ENCODE results near the gene ZNF565.
"Not testable (repeated sequence)": the region's sequence is repeated elsewhere in the genome, so short reads cannot be mapped to it uniquely, and the experiment has no call there.

Gene ZNF565

GRCh38 chr19:36139473-36140303 lies 74.8 kb downstream of the ZNF565 start, which contains the start of gene CAPNS1:
CAPNS1 (plus strand) TSS chr19:36140066; CDS start chr19:36141012, 946 bp downstream.
- H3K9me3 ChIP-seq (ENCODE audit: insufficient read depth, low read depth, low read length), result no peaks in the 10 kb centered on the region
- H3K4me1 ChIP-seq (ENCODE audit: insufficient read depth, low read length, poor library complexity, severe bottlenecking), result peaks cover 9% of the 10 kb centered on the region
- H3K9ac ChIP-seq (ENCODE audit: low read depth, low read length, poor library complexity, severe bottlenecking), result peak within 1 kb of the TSS; percentile 84
- H3K9me2 ChIP-seq (replicated peaks; ENCODE audit: low read depth, low read length), result no peaks in the 10 kb centered on the region
- H3K79me2 ChIP-seq (ENCODE audit: insufficient read depth, low read length), result peaks cover 20% of the 10 kb centered on the region; the same call in 1 of the 2 replicates
- H3F3A ChIP-seq (ENCODE audit: low read depth), result no peaks in the 10 kb centered on the region
- peak within 1 kb of the TSS; percentile 96 for H2AFZ ChIP-seq (ENCODE audit: low read length)
- H4K20me1 ChIP-seq (ENCODE audit: insufficient read depth, low read length, poor library complexity, severe bottlenecking), result peaks cover 22% of the 10 kb centered on the region
- peak within 1 kb of the TSS; percentile 80 for H3K4me3 ChIP-seq (ENCODE audit: low read length, poor library complexity, severe bottlenecking)
- H3K27me3 ChIP-seq (ENCODE audit: insufficient read depth, low read length, poor library complexity, severe bottlenecking), result no peaks in the 10 kb centered on the region
- peak within 1 kb of the TSS; percentile 59 for H3K4me2 ChIP-seq (ENCODE audit: low read depth, low read length, poor library complexity, severe bottlenecking)
- peaks cover 13% of the 10 kb centered on the region for H3K36me3 ChIP-seq (ENCODE audit: insufficient read depth, low read length)
- peak; percentile 38; the same call in 1 of the 2 replicates for TF ChIP-seq CTCF (conservative IDR thresholded peaks at IDR 0.05; ENCODE audit: low read length)
- TF ChIP-seq EZH2phosphoT487 (IDR thresholded peaks at IDR 0.05; ENCODE audit: borderline replicate concordance), result no peak

- peak overlapping the region; percentile 96 for H2AFZ ChIP-seq (ENCODE audit: low read length)
- H3K4me1 ChIP-seq (ENCODE audit: insufficient read depth, low read length, poor library complexity, severe bottlenecking), result peaks cover 9% of the 10 kb centered on the region
- TF ChIP-seq CTCF (conservative IDR thresholded peaks at IDR 0.05; ENCODE audit: low read length) (no peak), EZH2phosphoT487 (IDR thresholded peaks at IDR 0.05; ENCODE audit: borderline replicate concordance) (no peak)
Measured at GRCh38 chr19:36139120-36139472, 75.4 kb downstream of the ZNF565 start.

GRCh38 chr19:36136964-36137686 lies 77.3 kb downstream of the ZNF565 start:
- Histone ChIP-seq H4K20me1 (ENCODE audit: insufficient read depth, low read length, poor library complexity, severe bottlenecking) (peaks cover 10% of the 10 kb centered on the region), H3K4me3 (ENCODE audit: low read length, poor library complexity, severe bottlenecking) (no peak overlapping the region), H3K9me2 (replicated peaks; ENCODE audit: low read depth, low read length) (no peaks in the 10 kb centered on the region), H2AFZ (ENCODE audit: low read length) (no peak overlapping the region), H3K36me3 (ENCODE audit: insufficient read depth, low read length) (no peaks in the 10 kb centered on the region), H3K4me1 (ENCODE audit: insufficient read depth, low read length, poor library complexity, severe bottlenecking) (peaks cover 9% of the 10 kb centered on the region), H3K4me2 (ENCODE audit: low read depth, low read length, poor library complexity, severe bottlenecking) (no peak overlapping the region), H3K9ac (ENCODE audit: low read depth, low read length, poor library complexity, severe bottlenecking) (no peak overlapping the region), H3F3A (ENCODE audit: low read depth) (no peaks in the 10 kb centered on the region), H3K9me3 (ENCODE audit: insufficient read depth, low read depth, low read length) (no peaks in the 10 kb centered on the region), H3K79me2 (ENCODE audit: insufficient read depth, low read length) (peaks cover 19% of the 10 kb centered on the region; the same call in 1 of the 2 replicates), H3K27me3 (ENCODE audit: insufficient read depth, low read length, poor library complexity, severe bottlenecking) (no peaks in the 10 kb centered on the region)
- no peak for TF ChIP-seq EZH2phosphoT487 (IDR thresholded peaks at IDR 0.05; ENCODE audit: borderline replicate concordance)
- no peak for TF ChIP-seq CTCF (conservative IDR thresholded peaks at IDR 0.05; ENCODE audit: low read length)

More at GRCh38 chr19:36139120-36139472, 75.4 kb downstream of the ZNF565 start:
- Histone ChIP-seq H3K4me2 (ENCODE audit: low read depth, low read length, poor library complexity, severe bottlenecking) (peak overlapping the region; percentile 59), H3K79me2 (ENCODE audit: insufficient read depth, low read length) (peaks cover 20% of the 10 kb centered on the region; the same call in 1 of the 2 replicates), H3K9me3 (ENCODE audit: insufficient read depth, low read depth, low read length) (no peaks in the 10 kb centered on the region), H3K36me3 (ENCODE audit: insufficient read depth, low read length) (peaks cover 11% of the 10 kb centered on the region), H3F3A (ENCODE audit: low read depth) (no peaks in the 10 kb centered on the region), H3K9ac (ENCODE audit: low read depth, low read length, poor library complexity, severe bottlenecking) (peak overlapping the region; percentile 84), H3K27me3 (ENCODE audit: insufficient read depth, low read length, poor library complexity, severe bottlenecking) (no peaks in the 10 kb centered on the region), H4K20me1 (ENCODE audit: insufficient read depth, low read length, poor library complexity, severe bottlenecking) (peaks cover 22% of the 10 kb centered on the region), H3K4me3 (ENCODE audit: low read length, poor library complexity, severe bottlenecking) (peak overlapping the region; percentile 80), H3K9me2 (replicated peaks; ENCODE audit: low read depth, low read length) (no peaks in the 10 kb centered on the region)

- H3K4me1 ChIP-seq (ENCODE audit: insufficient read depth, low read length, poor library complexity, severe bottlenecking); H3K9ac ChIP-seq (ENCODE audit: low read depth, low read length, poor library complexity, severe bottlenecking); H3K9me2 ChIP-seq (replicated peaks; ENCODE audit: low read depth, low read length); H2AFZ ChIP-seq (ENCODE audit: low read length); H3K79me2 ChIP-seq (ENCODE audit: insufficient read depth, low read length); H3K27me3 ChIP-seq (ENCODE audit: insufficient read depth, low read length, poor library complexity, severe bottlenecking); H3K36me3 ChIP-seq (ENCODE audit: insufficient read depth, low read length); H4K20me1 ChIP-seq (ENCODE audit: insufficient read depth, low read length, poor library complexity, severe bottlenecking); H3F3A ChIP-seq (ENCODE audit: low read depth); H3K4me2 ChIP-seq (ENCODE audit: low read depth, low read length, poor library complexity, severe bottlenecking); H3K4me3 ChIP-seq (ENCODE audit: low read length, poor library complexity, severe bottlenecking); H3K9me3 ChIP-seq (ENCODE audit: insufficient read depth, low read depth, low read length): not testable (repeated sequence)
Measured at GRCh38 chr19:36134867-36135266, 79.6 kb downstream of the ZNF565 start.
